Measurements from ENCODE around the gene CDC42EP5.

GRCh38 chr19:54418930-54419800 is 53.9 kb downstream of the CDC42EP5 start:
- TF ChIP-seq, protein P1, sequence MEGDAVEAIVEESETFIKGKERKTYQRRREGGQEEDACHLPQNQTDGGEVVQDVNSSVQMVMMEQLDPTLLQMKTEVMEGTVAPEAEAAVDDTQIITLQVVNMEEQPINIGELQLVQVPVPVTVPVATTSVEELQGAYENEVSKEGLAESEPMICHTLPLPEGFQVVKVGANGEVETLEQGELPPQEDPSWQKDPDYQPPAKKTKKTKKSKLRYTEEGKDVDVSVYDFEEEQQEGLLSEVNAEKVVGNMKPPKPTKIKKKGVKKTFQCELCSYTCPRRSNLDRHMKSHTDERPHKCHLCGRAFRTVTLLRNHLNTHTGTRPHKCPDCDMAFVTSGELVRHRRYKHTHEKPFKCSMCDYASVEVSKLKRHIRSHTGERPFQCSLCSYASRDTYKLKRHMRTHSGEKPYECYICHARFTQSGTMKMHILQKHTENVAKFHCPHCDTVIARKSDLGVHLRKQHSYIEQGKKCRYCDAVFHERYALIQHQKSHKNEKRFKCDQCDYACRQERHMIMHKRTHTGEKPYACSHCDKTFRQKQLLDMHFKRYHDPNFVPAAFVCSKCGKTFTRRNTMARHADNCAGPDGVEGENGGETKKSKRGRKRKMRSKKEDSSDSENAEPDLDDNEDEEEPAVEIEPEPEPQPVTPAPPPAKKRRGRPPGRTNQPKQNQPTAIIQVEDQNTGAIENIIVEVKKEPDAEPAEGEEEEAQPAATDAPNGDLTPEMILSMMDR (IDR thresholded peaks at IDR 0.05), result no peak
- no peak for TF ChIP-seq POLR2A (IDR thresholded peaks at IDR 0.05)

All from vagina (tissue), 2 donors.